BE2C (cell line): ENCODE measurements around the gene CFAP97.

Experiments
- DNase-seq: peaks from one replicate; pipeline ENCODE4 v3.0.0-alpha.2; 2020
- H3K27me3 ChIP-seq: fragments of 250-450 bp; sonication (Bioruptor Pico); 2 replicates; pipeline ENCODE4 v1.5.1; 2020; ENCODE audit warnings: mild to moderate bottlenecking
- H3K36me3 ChIP-seq: fragments of 250-450 bp; sonication (Bioruptor Pico); 2 replicates; pipeline ENCODE4 v1.5.1; 2020; ENCODE audit warnings: mild to moderate bottlenecking
- H3K4me1 ChIP-seq: fragments of 250-450 bp; sonication (Bioruptor Pico); 2 replicates; pipeline ENCODE4 v1.5.1; 2020
- H3K4me3 ChIP-seq: 2 replicates; pipeline ENCODE4 v1.5.1; 2011; ENCODE audit warnings: low read depth, low read length
- H3K9me3 ChIP-seq: fragments of 250-450 bp; sonication (Bioruptor Pico); 2 replicates; pipeline ENCODE4 v1.5.1; 2020
- TF ChIP-seq, protein P1 (sequence below): IDR thresholded peaks from 2 replicates; pipeline ENCODE4 v1.5.1; 2012; ENCODE audit warnings: mild to moderate bottlenecking, low read depth, low read length

CFAP97 gene

DNA sequence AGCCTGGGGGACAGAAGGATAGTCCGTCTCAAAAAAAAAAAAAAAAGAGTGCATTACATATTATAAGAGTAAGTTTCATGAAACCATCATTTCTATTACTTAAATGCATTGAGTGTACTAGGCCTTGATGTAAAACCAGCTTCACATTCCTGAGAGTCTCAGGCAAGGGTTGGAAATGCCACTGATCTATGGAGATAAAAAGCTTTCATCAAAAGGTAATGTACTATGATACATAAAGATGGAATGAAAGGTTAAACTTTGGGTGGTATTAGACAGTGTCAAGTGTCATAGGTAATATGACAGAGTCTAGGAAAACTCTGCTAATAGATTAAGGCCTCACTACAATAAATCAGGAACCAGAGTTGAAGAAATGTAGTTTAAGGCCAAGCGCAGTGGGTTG lies 7.4 kb downstream of the CFAP97 start:
- Histone ChIP-seq H3K9me3 (no peaks in the 10 kb centered on the region), H3K4me1 (no peaks in the 10 kb centered on the region), H3K27me3 (no peaks in the 10 kb centered on the region), H3K36me3 (no peaks in the 10 kb centered on the region; the same call in 1 of the 2 replicates), H3K4me3 (no peak overlapping the region)
- TF ChIP-seq, protein P1, sequence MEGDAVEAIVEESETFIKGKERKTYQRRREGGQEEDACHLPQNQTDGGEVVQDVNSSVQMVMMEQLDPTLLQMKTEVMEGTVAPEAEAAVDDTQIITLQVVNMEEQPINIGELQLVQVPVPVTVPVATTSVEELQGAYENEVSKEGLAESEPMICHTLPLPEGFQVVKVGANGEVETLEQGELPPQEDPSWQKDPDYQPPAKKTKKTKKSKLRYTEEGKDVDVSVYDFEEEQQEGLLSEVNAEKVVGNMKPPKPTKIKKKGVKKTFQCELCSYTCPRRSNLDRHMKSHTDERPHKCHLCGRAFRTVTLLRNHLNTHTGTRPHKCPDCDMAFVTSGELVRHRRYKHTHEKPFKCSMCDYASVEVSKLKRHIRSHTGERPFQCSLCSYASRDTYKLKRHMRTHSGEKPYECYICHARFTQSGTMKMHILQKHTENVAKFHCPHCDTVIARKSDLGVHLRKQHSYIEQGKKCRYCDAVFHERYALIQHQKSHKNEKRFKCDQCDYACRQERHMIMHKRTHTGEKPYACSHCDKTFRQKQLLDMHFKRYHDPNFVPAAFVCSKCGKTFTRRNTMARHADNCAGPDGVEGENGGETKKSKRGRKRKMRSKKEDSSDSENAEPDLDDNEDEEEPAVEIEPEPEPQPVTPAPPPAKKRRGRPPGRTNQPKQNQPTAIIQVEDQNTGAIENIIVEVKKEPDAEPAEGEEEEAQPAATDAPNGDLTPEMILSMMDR = no peak
- DNase-seq = no peak

DNA sequence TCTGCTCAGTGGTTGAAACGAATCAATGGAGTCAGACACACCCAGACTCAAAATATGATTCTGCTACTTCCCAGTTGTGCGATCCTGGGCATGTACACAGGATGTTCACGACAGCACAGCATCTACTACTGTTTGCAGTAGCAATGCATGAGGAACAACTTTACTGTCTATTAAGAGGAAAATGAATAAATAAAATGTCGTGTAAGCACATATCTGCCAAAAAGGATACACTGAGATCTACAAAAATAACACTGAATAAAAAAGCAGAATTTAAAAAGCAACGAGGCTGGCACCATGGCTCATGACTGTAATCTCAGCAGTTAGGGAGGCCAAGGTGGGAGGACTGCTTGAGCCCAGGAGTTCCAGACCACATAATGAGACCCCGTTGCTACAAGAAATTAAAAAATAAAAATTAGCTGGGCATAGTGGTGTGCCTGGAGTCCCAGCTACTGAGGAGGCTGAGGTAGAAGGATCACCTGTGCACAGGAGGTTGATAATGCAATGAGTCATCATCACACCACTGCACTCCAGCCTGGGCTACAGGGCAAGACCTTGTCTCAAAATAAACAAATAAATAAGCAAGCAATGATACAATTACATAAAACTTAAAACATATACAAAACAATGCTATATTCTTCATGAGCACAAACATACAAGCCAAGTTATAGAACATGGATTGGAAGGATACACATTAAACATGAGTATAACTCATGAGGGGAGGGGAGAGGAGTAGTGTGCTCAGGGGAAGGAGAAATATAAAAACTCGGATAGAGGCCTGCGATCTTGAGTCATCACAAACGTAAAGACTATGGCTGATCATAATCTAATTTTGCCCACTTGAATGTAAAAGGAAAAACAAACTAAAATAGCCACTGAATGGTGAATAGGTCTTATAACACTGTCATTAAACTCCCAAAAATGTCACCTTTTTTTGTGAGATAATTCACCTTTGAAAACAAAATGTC lies 8.6 kb downstream of the CFAP97 start:
- TF ChIP-seq, protein P1 = no peak
- no peaks in the 10 kb centered on the region for H3K4me1 ChIP-seq
- H3K4me3 ChIP-seq = no peak overlapping the region

DNA sequence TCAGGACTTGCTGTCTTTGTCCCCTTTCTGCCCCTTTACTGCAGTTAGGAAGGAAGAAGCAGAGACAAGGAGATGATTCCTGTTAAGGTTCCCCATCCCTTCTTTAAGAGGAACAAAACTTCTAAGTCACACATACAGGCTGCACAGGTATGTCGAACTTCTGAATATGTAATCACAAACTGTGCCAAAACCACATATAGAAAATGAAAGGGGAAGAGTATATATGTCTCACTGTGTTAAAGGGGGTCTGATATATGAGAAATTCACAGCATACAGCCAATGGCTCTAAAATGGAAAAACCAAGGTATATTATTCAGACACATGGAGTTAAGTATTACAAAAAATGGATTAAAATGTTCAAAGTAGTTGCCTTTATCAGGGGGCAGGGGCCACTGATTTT lies 11.7 kb downstream of the CFAP97 start:
- Histone ChIP-seq H3K4me3 (no peak overlapping the region), H3K36me3 (peaks cover 21% of the 10 kb centered on the region), H3K27me3 (no peaks in the 10 kb centered on the region), H3K4me1 (no peaks in the 10 kb centered on the region), H3K9me3 (no peaks in the 10 kb centered on the region)
- TF ChIP-seq, protein P1 = no peak
- no peak for DNase-seq

More for the DNA sequence above, 8.6 kb downstream of the CFAP97 start:
- DNase-seq = no peak
- Histone ChIP-seq H3K9me3 (no peaks in the 10 kb centered on the region), H3K36me3 (peaks cover 9% of the 10 kb centered on the region), H3K27me3 (no peaks in the 10 kb centered on the region)

DNA sequence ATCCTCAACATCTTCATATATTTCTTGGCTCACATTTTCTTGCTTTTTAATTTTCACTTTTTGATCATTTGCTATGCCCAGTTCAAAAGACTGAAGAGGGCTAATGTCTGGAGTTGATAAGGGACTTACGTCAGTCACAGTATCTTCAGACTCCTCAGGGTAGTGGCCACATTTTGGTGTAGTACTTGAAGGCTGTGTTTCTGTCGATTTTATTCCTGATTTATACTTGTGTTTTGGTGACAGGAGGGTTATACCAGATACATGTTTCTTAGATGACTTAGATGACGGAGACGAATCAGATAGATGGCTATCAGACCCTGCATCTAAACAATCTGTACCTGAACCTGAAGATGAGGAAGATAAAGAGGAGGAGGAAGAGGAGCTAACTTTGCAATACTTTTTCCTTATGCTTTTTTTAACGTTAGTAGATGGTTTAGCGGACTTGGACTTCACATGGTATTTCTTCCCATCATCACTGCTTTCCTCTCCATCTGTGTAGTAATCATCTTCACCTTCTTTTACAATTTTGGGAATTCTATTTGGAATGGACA lies 13.4 kb downstream of the CFAP97 start:
- H3K36me3 ChIP-seq = peaks cover 21% of the 10 kb centered on the region
- H3K27me3 ChIP-seq = no peaks in the 10 kb centered on the region
- H3K9me3 ChIP-seq = no peaks in the 10 kb centered on the region
- H3K4me1 ChIP-seq = no peaks in the 10 kb centered on the region
- no peak overlapping the region for H3K4me3 ChIP-seq
- no peak for DNase-seq
- TF ChIP-seq, protein P1 = no peak

DNA sequence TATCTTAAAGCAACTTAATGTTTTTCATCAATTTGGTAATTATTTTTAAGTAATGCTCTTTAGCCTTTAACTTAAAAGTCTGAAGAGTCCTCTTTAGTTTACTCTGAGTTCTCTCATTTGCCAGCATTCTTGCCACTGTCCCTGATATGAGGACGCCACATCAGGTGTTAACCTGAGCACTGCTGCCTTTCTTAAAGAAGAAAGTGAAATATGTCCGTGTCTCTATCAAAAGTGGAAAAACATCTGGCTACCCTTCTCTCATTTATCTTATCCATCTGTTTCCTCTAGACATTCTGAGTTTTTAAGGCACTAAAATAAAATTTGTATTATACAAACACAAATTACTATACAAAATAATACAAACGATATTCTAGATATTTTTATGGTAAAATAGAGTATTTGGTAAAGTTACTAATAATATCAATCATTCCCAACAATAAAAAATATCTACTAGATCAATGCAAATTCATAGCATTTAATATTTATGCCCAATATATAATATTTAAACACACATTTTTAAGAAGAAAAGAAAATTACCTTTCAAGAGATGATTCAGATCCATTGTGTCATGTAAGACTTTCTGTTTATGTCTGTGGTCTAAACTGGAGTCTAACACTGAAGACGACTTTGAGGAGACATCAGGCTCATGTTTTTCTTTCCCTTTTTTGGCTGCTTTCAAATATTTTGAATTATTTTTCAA lies 14.0 kb downstream of the CFAP97 start:
- TF ChIP-seq, protein P1 = no peak
- Histone ChIP-seq H3K4me3 (no peak overlapping the region), H3K9me3 (no peaks in the 10 kb centered on the region), H3K36me3 (peaks cover 21% of the 10 kb centered on the region), H3K4me1 (no peaks in the 10 kb centered on the region), H3K27me3 (no peaks in the 10 kb centered on the region)
- DNase-seq = no peak
